GM19099 (cell line): Measurements from ENCODE around the gene MYO1D.

Experiments
- POLR2A ChIP-seq: IDR thresholded peaks from 3 replicates; pipeline ENCODE4 v1.6.1; 2011; ENCODE audit warnings: low read depth; ENCODE audit not compliant: insufficient read length; ENCODE audit errors: extremely low read depth

MYO1D gene

DNA sequence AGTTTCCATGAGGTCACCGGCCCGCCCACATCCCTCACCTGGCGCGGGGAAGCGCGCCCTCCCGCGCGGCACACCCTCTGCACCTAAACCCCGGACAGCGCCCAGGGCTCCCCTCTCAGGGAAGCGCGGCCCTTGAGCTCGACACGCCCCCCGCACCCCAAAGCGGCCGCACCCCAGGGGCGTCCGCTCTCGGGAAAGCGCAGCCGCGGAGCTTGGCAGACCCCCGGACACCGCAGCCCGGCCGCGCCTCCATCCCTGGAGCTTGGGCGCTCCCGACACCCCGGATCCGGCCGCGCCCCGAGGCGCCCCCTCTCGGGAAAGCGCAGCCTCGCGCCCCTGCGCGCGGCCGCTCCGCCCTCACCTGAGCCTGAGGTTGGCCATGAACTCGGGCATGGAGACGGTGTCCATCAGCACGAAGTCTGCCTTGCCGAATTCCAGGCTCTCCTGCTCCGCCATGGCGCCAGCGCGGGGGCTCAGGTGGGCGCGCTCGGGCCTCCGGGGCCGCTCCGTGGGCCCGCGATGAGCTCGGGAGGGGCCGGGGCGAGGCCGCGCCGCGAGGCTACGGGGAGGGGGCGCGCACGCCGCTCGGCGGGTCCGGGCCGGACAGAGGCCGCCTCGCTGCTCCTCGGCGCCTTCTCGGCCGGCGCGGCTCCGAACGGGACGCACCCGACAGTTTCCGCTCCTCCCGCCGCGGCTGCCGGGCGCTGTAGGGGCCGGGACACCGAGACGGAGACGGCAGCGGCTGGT is at the start of gene MYO1D:
MYO1D (minus strand) TSS at position 708 of the 747 bp plus-strand sequence; CDS start at position 456, 252 bp downstream.
- TF ChIP-seq POLR2A: no peak

DNA sequence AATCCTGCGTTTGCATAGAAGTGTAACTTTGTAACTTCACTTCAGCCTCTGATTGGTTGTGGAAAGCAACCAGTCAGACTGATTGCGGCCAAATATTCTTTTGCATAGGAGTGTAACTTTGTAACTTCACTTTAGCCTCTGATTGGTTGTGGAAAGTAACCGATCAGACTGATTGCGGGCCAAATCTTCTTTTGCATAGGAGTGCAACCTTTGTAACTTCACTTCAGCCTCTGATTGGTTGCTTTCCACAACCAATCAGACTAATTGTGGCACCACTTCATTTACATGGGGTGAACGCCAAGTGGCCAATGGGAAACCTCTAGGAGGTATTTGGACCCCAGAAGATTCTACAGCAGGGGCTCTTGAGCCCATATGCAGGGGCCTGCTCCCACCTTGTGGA is 49.3 kb upstream of the MYO1D start:
- no peak for TF ChIP-seq POLR2A

- no peak for TF ChIP-seq POLR2A
Observed at GRCh38 chr17:32921017-32921416, 44.1 kb upstream of the MYO1D start.

DNA sequence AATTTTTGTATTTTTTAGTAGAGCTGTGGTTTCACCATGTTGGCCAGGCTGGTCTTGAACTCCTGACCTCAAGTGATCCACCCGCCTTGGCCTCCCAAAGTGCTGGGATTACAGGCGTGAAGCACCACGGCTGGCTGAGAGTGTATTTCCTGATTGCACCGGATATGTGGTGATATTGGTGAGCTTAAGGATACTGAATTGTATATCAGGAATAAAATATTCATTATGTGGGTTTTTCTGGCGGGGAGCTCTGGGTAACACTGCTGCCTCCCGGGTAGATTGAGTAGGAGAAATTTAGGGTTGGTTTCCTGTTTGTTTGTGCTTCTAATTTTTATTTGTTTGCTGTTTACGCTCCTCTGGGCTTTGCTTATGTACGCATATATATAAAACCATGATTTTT is 43.4 kb upstream of the MYO1D start:
- no peak for TF ChIP-seq POLR2A

DNA sequence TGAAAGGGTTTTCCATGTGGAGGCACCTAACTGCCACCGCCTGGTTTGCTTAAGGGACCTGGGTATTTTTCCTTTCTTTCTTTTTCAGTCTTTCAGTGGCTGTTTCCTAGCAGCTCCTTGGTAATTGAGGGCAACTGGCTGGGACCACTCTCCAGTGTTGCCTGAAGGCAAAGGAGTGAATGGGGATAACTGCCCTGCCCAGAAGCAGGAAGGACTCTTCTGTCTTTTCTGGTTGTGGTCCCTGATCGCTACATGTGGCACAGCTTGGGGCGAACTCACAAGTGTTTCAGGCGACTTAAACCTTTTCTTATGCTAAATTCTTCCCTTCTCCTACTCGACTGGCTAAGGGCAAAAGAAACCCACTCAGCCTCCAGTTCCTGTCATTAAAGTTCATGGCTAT is 40.9 kb upstream of the MYO1D start:
- no peak for TF ChIP-seq POLR2A

DNA sequence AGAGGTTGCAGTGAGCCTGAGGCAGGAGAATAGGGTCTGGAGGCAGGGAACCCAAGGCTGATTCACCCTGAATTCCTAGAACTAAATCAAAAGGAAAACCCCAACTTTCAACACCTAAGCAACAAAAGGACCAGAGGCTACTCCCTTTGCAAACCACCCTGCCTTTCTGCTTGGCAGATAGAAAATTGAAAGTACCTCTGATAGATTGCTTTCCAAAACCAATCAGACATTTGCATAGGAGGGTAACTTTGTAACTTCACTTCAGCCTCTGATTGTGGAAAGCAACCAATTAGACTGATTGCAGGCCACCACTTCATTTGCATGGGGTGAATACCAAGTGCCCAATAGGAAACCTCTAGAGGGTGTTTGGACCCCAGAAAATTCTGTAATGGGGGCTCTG is 40.2 kb upstream of the MYO1D start:
- no peak for TF ChIP-seq POLR2A

DNA sequence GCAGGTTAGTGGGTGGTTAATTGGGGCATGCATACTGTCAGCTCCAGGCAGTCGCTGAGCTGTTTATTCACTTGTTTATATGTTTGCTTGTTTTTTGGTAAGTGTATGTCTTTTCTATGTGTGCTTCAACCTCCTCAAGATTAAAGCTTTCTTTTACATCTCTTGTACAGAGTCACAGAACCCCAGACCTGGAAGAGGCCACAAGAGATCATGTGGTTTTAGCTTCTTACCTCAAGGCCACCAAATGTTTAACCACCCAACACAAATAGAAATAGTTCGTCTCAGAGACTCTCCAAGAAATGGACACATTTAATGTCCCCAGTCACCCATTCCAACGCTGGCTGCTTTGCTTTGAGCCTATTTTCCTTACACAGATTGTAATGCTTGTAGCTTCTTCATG is 39.2 kb upstream of the MYO1D start:
- no peak for TF ChIP-seq POLR2A

DNA sequence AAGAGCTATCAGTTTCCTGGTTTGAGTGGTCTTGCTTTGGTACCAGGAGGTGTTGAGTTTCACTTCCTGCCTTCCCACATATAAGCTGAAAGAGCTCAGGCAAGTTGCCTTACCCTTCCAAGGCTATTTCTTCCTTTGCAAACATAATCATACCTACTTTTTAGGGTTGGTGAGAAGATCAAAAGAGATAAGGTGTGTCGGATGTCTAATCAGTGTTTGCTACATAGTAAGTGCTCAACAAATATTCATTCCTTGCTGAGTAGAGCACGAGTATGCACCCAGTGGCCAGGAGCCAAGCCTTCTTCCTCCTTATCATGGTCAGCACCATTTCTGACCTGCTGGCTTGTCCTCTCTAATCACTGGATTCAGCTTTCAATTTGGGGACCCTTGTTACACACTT is 38.3 kb upstream of the MYO1D start:
- no peak for TF ChIP-seq POLR2A

GRCh38 chr17:32914181-32914580 is 37.3 kb upstream of the MYO1D start:
- no peak for TF ChIP-seq POLR2A

GRCh38 chr17:32913593-32913992 is 36.7 kb upstream of the MYO1D start:
- no peak for TF ChIP-seq POLR2A

GRCh38 chr17:32912218-32912897 is 35.4 kb upstream of the MYO1D start:
- no peak for TF ChIP-seq POLR2A

GRCh38 chr17:32910769-32911168 is 33.8 kb upstream of the MYO1D start:
- no peak for TF ChIP-seq POLR2A

- no peak for TF ChIP-seq POLR2A
Observed at GRCh38 chr17:32909787-32910369, 33.0 kb upstream of the MYO1D start.

DNA sequence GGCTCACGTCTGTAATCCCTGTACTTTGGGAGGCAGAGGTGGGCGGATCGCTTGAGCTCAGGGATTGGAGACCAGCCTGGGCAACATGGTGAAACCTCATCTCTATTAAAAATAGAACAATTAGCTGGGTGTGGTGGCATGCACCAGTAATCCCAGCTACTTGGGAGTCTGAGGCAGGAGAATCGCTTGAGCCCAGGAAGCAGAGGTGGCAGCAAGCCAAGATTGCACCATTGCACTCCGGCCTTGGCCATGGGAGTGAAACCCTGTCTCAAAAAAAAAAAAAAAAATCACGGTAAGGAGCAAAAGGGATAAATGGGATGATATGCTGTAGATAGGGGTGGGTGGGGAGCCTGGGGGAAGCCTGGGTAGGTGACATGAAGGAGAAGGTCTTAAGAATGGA is 30.7 kb upstream of the MYO1D start:
- TF ChIP-seq POLR2A: no peak

DNA sequence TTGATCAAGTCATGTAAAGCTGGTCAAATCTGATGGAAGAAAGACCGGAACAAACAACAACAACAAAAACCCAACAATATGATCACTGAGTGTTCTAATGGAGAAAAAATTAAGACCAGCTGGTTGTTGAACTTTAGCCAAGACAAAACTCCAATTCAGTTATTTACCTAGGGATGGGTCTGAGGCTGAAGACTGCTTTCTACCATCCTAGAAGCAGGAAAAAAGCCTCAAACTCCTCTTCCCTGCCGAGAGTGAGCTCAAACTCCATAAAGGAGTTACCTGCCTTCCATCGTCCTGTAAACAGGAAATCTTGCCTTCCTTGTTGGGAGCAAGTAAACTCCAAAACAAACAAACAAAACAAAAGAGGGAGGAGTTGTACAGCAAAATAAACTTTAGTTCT is 28.0 kb upstream of the MYO1D start:
- TF ChIP-seq POLR2A: no peak
